Astrocyte (in vitro differentiated cells and primary cell): Measurements from ENCODE around the gene FLT3. TPM values are rescaled to one million over a fixed set of nuclear protein-coding genes. Genes with fewer than 3 reads are reported as not detected.
"Not testable (repeated sequence)": the region's sequence is repeated elsewhere in the genome, so short reads cannot be mapped to it uniquely, and the experiment has no call there.

Source experiments
- DNase-seq: peaks from one replicate; pipeline ENCODE4 v3.0.0-alpha.2; 2010; ENCODE audit warnings: low read depth
- FAIRE-seq: peaks from 2 replicates; lab custom pipeline; 2011; peaks lifted over from hg19 to GRCh38; lab: Jason Lieb, UNC
- H2AFZ ChIP-seq: 2 replicates; pipeline ENCODE4 v1.6.0; 2012; ENCODE audit warnings: low read depth, low read length, inconsistent platforms
- H3K27ac ChIP-seq: 2 replicates; pipeline ENCODE4 v1.5.1; 2011; ENCODE audit warnings: low read depth, low read length, inconsistent platforms
- H3K27me3 ChIP-seq: 2 replicates; pipeline ENCODE4 v1.6.0; 2011; ENCODE audit warnings: low read length, inconsistent platforms; ENCODE audit not compliant: insufficient read depth
- H3K36me3 ChIP-seq: 2 replicates; pipeline ENCODE4 v1.5.1; 2011; ENCODE audit warnings: low read length, inconsistent platforms; ENCODE audit not compliant: insufficient read depth
- H3K4me1 ChIP-seq: 2 replicates; pipeline ENCODE4 v1.5.1; 2011; ENCODE audit warnings: low read length, inconsistent platforms; ENCODE audit not compliant: insufficient read depth
- H3K4me2 ChIP-seq: 2 replicates; pipeline ENCODE4 v1.6.0; 2012; ENCODE audit warnings: low read length, inconsistent platforms
- H3K4me3 ChIP-seq: 2 replicates; pipeline ENCODE4 v1.5.1; 2011; ENCODE audit warnings: low read depth, mild to moderate bottlenecking, low read length, inconsistent platforms; ENCODE audit not compliant: insufficient read depth
- H3K79me2 ChIP-seq: 2 replicates; pipeline ENCODE4 v1.6.0; 2012; ENCODE audit warnings: mild to moderate bottlenecking, low read length, inconsistent platforms; ENCODE audit not compliant: insufficient read depth
- H3K9ac ChIP-seq: 2 replicates; pipeline ENCODE4 v1.6.0; 2012; ENCODE audit warnings: mild to moderate bottlenecking, low read length, inconsistent platforms
- H3K9me3 ChIP-seq: 2 replicates; pipeline ENCODE4 v1.5.1; 2012; ENCODE audit warnings: low read depth, mild to moderate bottlenecking, low read length, inconsistent platforms; ENCODE audit not compliant: insufficient read depth
- H4K20me1 ChIP-seq: 2 replicates; pipeline ENCODE4 v1.6.0; 2012; ENCODE audit warnings: low read length, inconsistent platforms; ENCODE audit not compliant: insufficient read depth
- H3K27ac Mint-ChIP-seq: one replicate; pipeline ENCODE4 v1.8.0; 2021; ENCODE audit warnings: mild to moderate bottlenecking, mixed read lengths; ENCODE audit not compliant: unreplicated experiment
- H3K27me3 Mint-ChIP-seq: one replicate; pipeline ENCODE4 v1.8.0; 2021; ENCODE audit warnings: low read depth, mixed read lengths; ENCODE audit not compliant: unreplicated experiment
- H3K36me3 Mint-ChIP-seq: one replicate; pipeline ENCODE4 v1.8.0; 2021; ENCODE audit warnings: low read depth, mixed read lengths; ENCODE audit not compliant: unreplicated experiment
- H3K4me1 Mint-ChIP-seq: one replicate; pipeline ENCODE4 v1.8.0; 2021; ENCODE audit warnings: low read depth, mixed read lengths; ENCODE audit not compliant: unreplicated experiment
- H3K4me3 Mint-ChIP-seq: one replicate; pipeline ENCODE4 v1.8.0; 2021; ENCODE audit warnings: mild to moderate bottlenecking, moderate library complexity, mixed read lengths; ENCODE audit not compliant: unreplicated experiment
- H3K9me3 Mint-ChIP-seq: one replicate; pipeline ENCODE4 v1.8.0; 2021; ENCODE audit warnings: mild to moderate bottlenecking, mixed read lengths; ENCODE audit not compliant: unreplicated experiment
- CTCF ChIP-seq: IDR thresholded peaks from 2 replicates; pipeline ENCODE4 v1.5.1; 2011; ENCODE audit warnings: low read depth, mild to moderate bottlenecking, inconsistent platforms, low read length, moderate library complexity; ENCODE audit not compliant: insufficient read depth
- EZH2 ChIP-seq: IDR thresholded peaks from 2 replicates; pipeline ENCODE4 v1.6.1; 2012; ENCODE audit warnings: mild to moderate bottlenecking, low read length, inconsistent platforms; ENCODE audit not compliant: insufficient read depth
- total RNA-seq: library from RNA; stranded (reverse); gene quantifications from 2 replicates; pipeline ENCODE4 v1.2.1, GENCODE V29; 2021

FLT3 gene
- total RNA-seq, 1 donor from 2014 or later, result not detected

GRCh38 chr13:28106976-28107375, 6.6 kb upstream of the FLT3 start:
- no peak for FAIRE-seq
- no peaks in the 10 kb centered on the region for H3K9me3 Mint-ChIP-seq
- no peaks in the 10 kb centered on the region for H4K20me1 ChIP-seq

GRCh38 chr13:28101886-28102285, 1.5 kb upstream of the FLT3 start:
- H3K4me1 ChIP-seq, H3K4me1 Mint-ChIP-seq, H3K9me3 ChIP-seq, H3K4me3 Mint-ChIP-seq, H3K27ac Mint-ChIP-seq, H3K79me2 ChIP-seq, H3K4me2 ChIP-seq, H2AFZ ChIP-seq, H4K20me1 ChIP-seq, FAIRE-seq, H3K9me3 Mint-ChIP-seq, H3K9ac ChIP-seq, H3K27ac ChIP-seq, H3K4me3 ChIP-seq, H3K36me3 ChIP-seq, H3K36me3 Mint-ChIP-seq, DNase-seq: not testable (repeated sequence)
- peaks cover 41% of the 10 kb centered on the region for H3K27me3 Mint-ChIP-seq
- H3K27me3 ChIP-seq, result peaks cover 38% of the 10 kb centered on the region

More at GRCh38 chr13:28106976-28107375, 6.6 kb upstream of the FLT3 start:
- TF ChIP-seq EZH2 (no peak), CTCF (no peak)
- no peaks in the 10 kb centered on the region for H3K79me2 ChIP-seq
- peaks cover 10% of the 10 kb centered on the region for H3K27me3 ChIP-seq
- no peak overlapping the region for H3K9ac ChIP-seq
- DNase-seq, result no peak
- H3K4me2 ChIP-seq, result no peak overlapping the region
- H3K9me3 ChIP-seq, result no peaks in the 10 kb centered on the region
- peaks cover 5% of the 10 kb centered on the region for H3K4me1 Mint-ChIP-seq
- H3K4me3 ChIP-seq, result no peak overlapping the region
- no peaks in the 10 kb centered on the region for H3K36me3 ChIP-seq
- no peak overlapping the region for H3K27ac Mint-ChIP-seq
- H3K4me1 ChIP-seq, result no peaks in the 10 kb centered on the region
- peaks cover 9% of the 10 kb centered on the region for H3K27me3 Mint-ChIP-seq
- no peak overlapping the region for H3K27ac ChIP-seq
- no peak overlapping the region for H2AFZ ChIP-seq
- no peaks in the 10 kb centered on the region for H3K36me3 Mint-ChIP-seq
- H3K4me3 Mint-ChIP-seq, result no peak overlapping the region

GRCh38 chr13:28099396-28100149, 803 bp downstream of the FLT3 start:
- Mint-ChIP-seq H3K27me3 (peaks cover 47% of the 10 kb centered on the region), H3K9me3 (peaks cover 4% of the 10 kb centered on the region), H3K36me3 (no peaks in the 10 kb centered on the region), H3K4me1 (no peaks in the 10 kb centered on the region), H3K4me3 (peak overlapping the region; percentile 72), H3K27ac (no peak overlapping the region)
- no peak for FAIRE-seq
- H3K27me3 ChIP-seq, result peaks cover 38% of the 10 kb centered on the region
- peak overlapping the region; percentile 84 for H3K4me2 ChIP-seq
- H3K9ac ChIP-seq, result no peak overlapping the region
- no peaks in the 10 kb centered on the region for H3K4me1 ChIP-seq
- H3K4me3 ChIP-seq, result peak overlapping the region; percentile 46
- no peak for DNase-seq
- no peaks in the 10 kb centered on the region for H3K79me2 ChIP-seq
- TF ChIP-seq EZH2 (peak; percentile 48), CTCF (no peak)
- H3K9me3 ChIP-seq, result no peaks in the 10 kb centered on the region
- peak overlapping the region; percentile 71 for H2AFZ ChIP-seq
- no peaks in the 10 kb centered on the region for H3K36me3 ChIP-seq
- H3K27ac ChIP-seq, result no peak overlapping the region
- H4K20me1 ChIP-seq, result no peaks in the 10 kb centered on the region
